Muscle layer of colon (tissue), 2 donors: ENCODE data around the gene DUSP12.
"Not testable (repeated sequence)": the region's sequence is repeated elsewhere in the genome, so short reads cannot be mapped to it uniquely, and the experiment has no call there.

Source experiments
- H3K27ac ChIP-seq: one replicate; pipeline ENCODE4 v1.7.0; 2013; ENCODE audit warnings: low read depth, mild to moderate bottlenecking, low read length, moderate library complexity
- H3K27me3 ChIP-seq, 2 donors: one replicate each; pipeline ENCODE4 v1.7.0; 2013; ENCODE audit warnings: low read length in 2 of 2, mild to moderate bottlenecking in 2 of 2; ENCODE audit not compliant: insufficient read depth in 2 of 2, control insufficient read depth in 1 of 2
- H3K36me3 ChIP-seq: one replicate; pipeline ENCODE4 v1.7.0; 2013; ENCODE audit warnings: mild to moderate bottlenecking, low read length; ENCODE audit not compliant: insufficient read depth
- H3K4me1 ChIP-seq: one replicate; pipeline ENCODE4 v1.7.0; 2013; ENCODE audit warnings: mild to moderate bottlenecking, low read length; ENCODE audit not compliant: insufficient read depth
- H3K4me3 ChIP-seq, 2 donors: one replicate each; pipeline ENCODE4 v1.7.0; 2013; ENCODE audit warnings: low read length in 2 of 2, low read depth in 1 of 2, mild to moderate bottlenecking in 1 of 2, moderate library complexity in 1 of 2
- H3K9ac ChIP-seq: one replicate; pipeline ENCODE4 v1.7.0; 2013; ENCODE audit warnings: low read length
- H3K9me3 ChIP-seq: one replicate; pipeline ENCODE4 v1.7.0; 2013; ENCODE audit warnings: mild to moderate bottlenecking, low read length
- donor health status: abdominal sarcoma.
- donor health status: Adenocarcinoma of cecum.

The DUSP12 gene

DNA sequence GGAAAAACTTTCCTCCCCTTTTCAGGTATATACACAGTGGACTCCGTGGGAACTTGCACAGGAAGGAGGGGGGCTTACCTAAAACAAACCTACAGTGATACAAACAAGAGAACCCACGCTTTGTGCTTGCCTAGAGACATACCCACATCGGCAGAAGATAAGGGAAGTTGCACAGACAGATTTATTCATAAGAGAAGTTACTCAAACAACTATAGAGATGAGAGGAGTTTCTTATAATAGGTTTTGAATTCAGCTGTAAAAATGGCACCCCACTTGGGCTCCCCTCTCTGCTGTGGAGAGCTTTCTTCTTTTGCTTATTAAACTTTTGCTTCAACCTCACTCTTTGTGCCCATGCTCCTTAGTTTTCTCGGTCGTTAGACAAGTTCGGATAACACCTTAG is 1.8 kb upstream of the DUSP12 start:
- Histone ChIP-seq H3K9ac (no peak overlapping the region), H3K27ac (no peak overlapping the region), H3K9me3 (no peaks in the 10 kb centered on the region), H3K36me3 (peaks cover 11% of the 10 kb centered on the region), H3K27me3 (no peaks in the 10 kb centered on the region), H3K4me3 (no peak overlapping the region), H3K4me1 (peaks cover 12% of the 10 kb centered on the region)

DNA sequence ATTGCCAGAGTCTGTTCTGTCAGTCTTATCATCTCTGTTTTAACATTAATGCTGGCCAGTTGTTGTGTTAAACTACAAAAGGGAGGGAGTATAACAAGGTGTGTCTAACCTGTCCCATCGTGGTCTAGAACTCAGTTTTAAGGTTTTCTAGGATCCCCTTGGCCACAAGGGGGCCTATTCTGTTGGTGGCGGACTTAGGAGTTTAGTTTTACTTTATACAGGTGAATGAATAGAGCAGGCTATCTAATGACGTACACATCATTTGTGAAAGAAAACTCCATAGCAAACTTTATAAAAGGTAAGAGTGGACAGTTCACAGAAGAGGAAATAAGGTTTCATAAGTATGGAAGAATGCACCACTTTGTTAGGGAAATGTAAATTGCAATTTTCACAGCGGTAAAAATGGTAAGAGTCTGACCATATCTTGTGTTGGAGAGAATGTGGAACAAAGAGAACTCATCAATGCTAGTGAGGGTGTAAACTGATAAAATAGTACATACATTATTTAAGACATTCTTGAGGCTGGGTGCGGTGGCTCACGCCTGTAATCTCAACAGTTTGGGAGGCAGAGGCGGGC is 14.0 kb downstream of the DUSP12 start:
- Histone ChIP-seq H3K4me1 (peaks cover 15% of the 10 kb centered on the region), H3K27me3 (no peaks in the 10 kb centered on the region), H3K4me3 (no peak overlapping the region), H3K9ac (no peak overlapping the region), H3K36me3 (no peaks in the 10 kb centered on the region), H3K9me3 (no peaks in the 10 kb centered on the region), H3K27ac (no peak overlapping the region)

DNA sequence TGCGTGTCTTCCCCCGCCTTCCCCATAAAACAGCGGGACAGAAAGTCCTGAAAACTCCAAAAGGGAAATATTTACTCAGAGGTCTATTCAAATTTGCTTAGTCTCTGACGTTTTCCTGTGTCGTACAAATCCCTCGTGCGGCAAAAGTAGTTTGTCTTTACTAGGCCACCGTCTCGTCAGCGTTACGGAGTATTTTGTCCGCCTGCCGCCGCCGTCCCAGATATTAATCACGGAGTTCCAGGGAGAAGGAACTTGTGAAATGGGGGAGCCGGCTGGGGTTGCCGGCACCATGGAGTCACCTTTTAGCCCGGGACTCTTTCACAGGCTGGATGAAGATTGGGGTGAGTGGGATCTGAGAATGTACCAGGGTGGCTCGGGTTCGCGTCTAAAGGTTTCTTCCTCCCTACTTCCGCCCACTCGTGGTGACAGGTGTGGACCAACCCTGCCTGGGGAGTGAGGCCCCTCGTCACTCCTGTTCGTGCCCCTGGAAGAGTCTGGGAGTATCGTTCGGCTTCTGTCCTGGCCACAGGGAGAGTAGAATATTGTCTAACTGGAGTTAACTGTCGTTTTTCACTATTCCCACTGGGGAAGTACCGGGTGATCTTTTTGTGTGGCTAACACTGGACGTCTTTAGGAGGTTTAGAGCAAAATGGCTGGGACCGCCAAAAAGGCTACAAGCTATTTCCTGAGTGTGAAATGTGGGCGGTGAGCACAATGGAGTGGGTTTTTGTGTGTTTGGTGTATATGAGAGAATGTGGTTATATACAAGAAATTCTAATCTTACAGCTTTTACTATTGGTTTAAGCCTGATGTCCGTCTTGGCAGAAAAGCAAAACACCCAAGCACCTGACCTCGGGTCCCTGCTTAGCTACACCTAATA is 16.8 kb downstream of the DUSP12 start, which contains the start of gene ATF6:
ATF6 (plus strand) TSS at position 219 of the 880 bp plus-strand sequence; CDS start at position 260, 41 bp downstream.
- Histone ChIP-seq H3K27ac (peak within 1 kb of the TSS; percentile 86), H3K4me3 (peak within 1 kb of the TSS; percentile 53 to 96), H3K4me1 (peaks cover 15% of the 10 kb centered on the region), H3K9me3 (no peaks in the 10 kb centered on the region), H3K27me3 (no peaks in the 10 kb centered on the region), H3K9ac (peak within 1 kb of the TSS; percentile 96), H3K36me3 (no peaks in the 10 kb centered on the region)

- Histone ChIP-seq H3K36me3 (no peaks in the 10 kb centered on the region), H3K9me3 (no peaks in the 10 kb centered on the region), H3K27ac (no peak overlapping the region), H3K4me1 (peaks cover 15% of the 10 kb centered on the region), H3K9ac (no peak overlapping the region), H3K4me3 (no peak overlapping the region), H3K27me3 (no peaks in the 10 kb centered on the region)
These were observed 18.9 kb downstream of the DUSP12 start for GRCh38 chr1:161768461-161768860.

DNA sequence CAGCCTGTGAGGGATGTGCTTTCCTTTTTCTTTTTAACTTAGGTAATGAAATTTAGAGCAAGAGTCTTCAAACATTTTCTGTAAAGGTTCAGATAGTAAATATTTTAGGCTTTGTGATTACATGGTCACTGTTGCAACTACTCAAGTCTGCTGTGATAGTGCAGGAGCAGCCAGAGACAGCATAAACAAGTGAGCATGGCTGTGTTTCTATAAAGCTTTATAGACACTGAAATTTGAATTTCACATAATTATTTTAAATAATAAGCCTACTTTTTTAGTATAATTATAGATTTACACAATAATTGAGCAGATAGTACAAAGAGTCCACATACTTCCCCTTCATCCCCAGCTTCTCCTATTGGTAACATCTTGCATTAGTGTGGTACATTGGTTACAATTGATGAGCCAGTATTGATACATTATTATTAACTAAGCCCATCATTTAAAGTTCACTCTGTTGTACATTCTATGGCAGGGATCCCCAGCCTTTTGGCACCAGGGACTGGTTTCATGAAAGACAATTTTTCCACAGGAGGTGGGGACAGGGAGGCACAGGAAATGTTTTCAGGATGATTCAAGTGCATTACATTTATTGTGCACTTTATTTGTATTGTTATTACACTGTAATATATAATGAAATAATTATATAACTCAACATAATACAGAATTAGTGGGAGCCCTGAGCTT is 19.5 kb downstream of the DUSP12 start:
- Histone ChIP-seq H3K9ac (no peak overlapping the region), H3K4me1 (peaks cover 15% of the 10 kb centered on the region), H3K27me3 (no peaks in the 10 kb centered on the region), H3K27ac (no peak overlapping the region), H3K9me3 (no peaks in the 10 kb centered on the region), H3K4me3 (no peak overlapping the region), H3K36me3 (no peaks in the 10 kb centered on the region)

- H3K4me3 ChIP-seq, H3K27ac ChIP-seq, H3K36me3 ChIP-seq, H3K9ac ChIP-seq, H3K27me3 ChIP-seq, H3K9me3 ChIP-seq: not testable (repeated sequence)
- peaks cover 15% of the 10 kb centered on the region for H3K4me1 ChIP-seq
These were observed 20.1 kb downstream of the DUSP12 start for GRCh38 chr1:161769673-161770045.

DNA sequence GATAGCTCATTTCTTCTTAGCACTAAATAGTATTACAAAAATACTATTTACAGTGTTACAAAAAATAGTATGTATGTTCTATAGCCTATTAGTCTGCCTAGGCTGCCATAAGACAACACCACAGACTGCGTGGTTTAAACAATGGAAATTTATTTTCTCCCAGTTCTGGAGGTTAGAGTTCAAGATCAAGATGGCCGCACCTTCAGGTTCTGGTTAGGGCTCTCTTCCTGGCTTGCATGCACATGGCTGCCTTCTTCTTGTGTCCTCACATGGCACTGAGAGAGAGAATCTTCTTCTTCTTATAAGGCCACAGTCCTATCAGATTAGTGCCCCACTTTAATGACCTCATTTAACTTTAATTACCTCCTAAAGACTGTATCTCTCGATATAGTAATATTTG is 20.7 kb downstream of the DUSP12 start:
- Histone ChIP-seq H3K36me3 (no peaks in the 10 kb centered on the region), H3K27me3 (no peaks in the 10 kb centered on the region), H3K4me1 (peaks cover 15% of the 10 kb centered on the region), H3K4me3 (no peak overlapping the region), H3K27ac (no peak overlapping the region), H3K9me3 (no peaks in the 10 kb centered on the region), H3K9ac (no peak overlapping the region)

DNA sequence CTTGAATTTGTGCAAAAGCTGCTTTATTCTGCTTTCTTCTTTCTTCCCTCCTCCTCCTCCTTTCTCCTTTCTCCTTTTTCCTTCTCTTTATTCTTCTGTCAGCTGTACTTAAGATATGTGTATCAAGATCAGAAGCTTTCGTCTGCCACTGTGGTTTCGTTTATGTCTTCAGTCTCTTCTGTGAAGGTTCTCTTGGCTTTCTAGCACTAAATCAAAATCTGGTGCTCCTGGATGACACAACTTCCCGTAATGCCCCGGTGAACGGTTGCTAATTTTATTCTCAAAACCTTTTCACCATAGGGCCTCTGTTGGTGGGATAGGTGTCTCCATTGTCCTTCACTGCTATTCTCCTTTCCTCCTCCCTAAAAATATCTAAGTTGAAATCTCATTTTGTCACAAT is 21.6 kb downstream of the DUSP12 start:
- Histone ChIP-seq H3K9me3 (no peaks in the 10 kb centered on the region), H3K4me3 (no peak overlapping the region), H3K36me3 (no peaks in the 10 kb centered on the region), H3K27me3 (no peaks in the 10 kb centered on the region), H3K9ac (no peak overlapping the region), H3K27ac (no peak overlapping the region), H3K4me1 (peaks cover 15% of the 10 kb centered on the region)

DNA sequence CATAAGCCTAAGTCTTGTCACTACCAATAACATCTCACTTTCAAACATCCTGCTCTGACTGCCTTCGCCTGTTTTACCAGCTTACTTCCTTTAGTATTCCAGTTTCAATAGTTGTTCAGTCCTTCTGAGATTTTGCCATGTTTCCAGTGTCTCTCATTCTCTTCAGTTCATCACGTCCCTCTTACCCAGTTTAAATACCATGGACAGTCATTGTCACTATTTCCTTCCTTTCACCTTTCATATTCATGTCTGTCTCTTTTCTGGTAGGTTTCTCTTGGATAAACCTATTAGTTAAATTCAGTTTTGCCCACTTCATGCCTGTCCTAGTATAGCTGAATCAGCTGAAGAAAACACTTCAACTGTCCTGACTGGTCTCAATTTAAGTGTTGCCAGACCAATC is 22.4 kb downstream of the DUSP12 start:
- H3K4me3 ChIP-seq: no peak overlapping the region
- no peaks in the 10 kb centered on the region for H3K9me3 ChIP-seq
- H3K36me3 ChIP-seq: no peaks in the 10 kb centered on the region
- H3K9ac ChIP-seq: no peak overlapping the region
- no peaks in the 10 kb centered on the region for H3K27me3 ChIP-seq
- H3K27ac ChIP-seq: no peak overlapping the region
- H3K4me1 ChIP-seq: peaks cover 11% of the 10 kb centered on the region

- Histone ChIP-seq H3K27me3 (no peaks in the 10 kb centered on the region), H3K9me3 (no peaks in the 10 kb centered on the region), H3K4me1 (peaks cover 7% of the 10 kb centered on the region), H3K27ac (no peak overlapping the region), H3K36me3 (no peaks in the 10 kb centered on the region), H3K4me3 (no peak overlapping the region), H3K9ac (no peak overlapping the region)
These were observed 22.8 kb downstream of the DUSP12 start for GRCh38 chr1:161772397-161772796.

DNA sequence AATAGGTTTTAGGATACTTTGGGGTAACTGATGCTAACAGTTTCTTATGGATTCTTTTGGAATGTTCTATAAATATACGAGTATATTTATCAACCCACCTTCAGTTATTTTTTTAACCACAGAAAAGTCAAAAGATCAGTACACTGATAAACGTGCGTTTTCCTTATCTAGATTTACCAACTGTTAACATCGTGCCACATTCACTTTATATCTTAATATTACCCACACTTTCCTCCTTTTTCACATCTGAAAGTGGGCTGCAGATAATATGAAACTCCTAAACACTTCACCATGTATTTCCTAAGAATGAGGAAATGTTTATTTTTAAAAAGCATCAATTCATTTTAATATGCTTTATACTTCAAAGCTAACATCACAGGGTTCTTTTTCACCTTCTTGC is 24.2 kb downstream of the DUSP12 start:
- no peaks in the 10 kb centered on the region for H3K4me1 ChIP-seq

More for the DNA sequence above, 24.2 kb downstream of the DUSP12 start:
- H3K36me3 ChIP-seq: no peaks in the 10 kb centered on the region
- no peak overlapping the region for H3K4me3 ChIP-seq
- no peaks in the 10 kb centered on the region for H3K27me3 ChIP-seq
- no peaks in the 10 kb centered on the region for H3K9me3 ChIP-seq
- no peak overlapping the region for H3K27ac ChIP-seq
- no peak overlapping the region for H3K9ac ChIP-seq
